ENCODE measurements around the gene FAM184A.

DNA sequence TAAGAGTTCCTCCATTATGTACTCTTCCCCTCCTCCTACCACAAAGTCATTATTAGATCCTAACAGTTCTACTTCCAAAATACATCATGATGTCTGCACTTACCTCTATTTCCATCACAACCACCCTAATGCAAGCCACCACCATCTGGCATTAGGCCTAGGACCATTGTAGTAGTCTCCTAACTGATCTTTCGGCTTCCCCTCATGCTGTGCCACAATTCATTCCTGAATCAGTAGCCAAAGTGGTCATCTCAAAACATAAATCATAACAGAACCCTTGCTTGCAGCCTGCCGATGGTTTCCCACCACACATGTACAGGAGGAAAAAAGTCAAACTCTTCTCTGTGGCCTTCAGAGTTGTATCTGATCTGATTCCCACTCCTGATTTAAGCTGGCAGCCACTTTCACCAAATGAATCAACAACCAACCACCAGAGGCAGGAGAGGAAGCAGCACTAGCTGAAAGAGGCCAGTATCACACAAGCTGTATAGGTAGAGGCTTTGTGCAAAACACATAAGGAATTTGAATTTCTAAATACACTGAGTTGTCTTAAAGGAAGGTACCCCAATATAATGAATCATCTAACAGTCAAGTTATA, 26.1 kb downstream of the FAM184A start:
- TF ChIP-seq, protein P1, sequence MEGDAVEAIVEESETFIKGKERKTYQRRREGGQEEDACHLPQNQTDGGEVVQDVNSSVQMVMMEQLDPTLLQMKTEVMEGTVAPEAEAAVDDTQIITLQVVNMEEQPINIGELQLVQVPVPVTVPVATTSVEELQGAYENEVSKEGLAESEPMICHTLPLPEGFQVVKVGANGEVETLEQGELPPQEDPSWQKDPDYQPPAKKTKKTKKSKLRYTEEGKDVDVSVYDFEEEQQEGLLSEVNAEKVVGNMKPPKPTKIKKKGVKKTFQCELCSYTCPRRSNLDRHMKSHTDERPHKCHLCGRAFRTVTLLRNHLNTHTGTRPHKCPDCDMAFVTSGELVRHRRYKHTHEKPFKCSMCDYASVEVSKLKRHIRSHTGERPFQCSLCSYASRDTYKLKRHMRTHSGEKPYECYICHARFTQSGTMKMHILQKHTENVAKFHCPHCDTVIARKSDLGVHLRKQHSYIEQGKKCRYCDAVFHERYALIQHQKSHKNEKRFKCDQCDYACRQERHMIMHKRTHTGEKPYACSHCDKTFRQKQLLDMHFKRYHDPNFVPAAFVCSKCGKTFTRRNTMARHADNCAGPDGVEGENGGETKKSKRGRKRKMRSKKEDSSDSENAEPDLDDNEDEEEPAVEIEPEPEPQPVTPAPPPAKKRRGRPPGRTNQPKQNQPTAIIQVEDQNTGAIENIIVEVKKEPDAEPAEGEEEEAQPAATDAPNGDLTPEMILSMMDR (conservative IDR thresholded peaks at IDR 0.05; ENCODE audit: low read length) = no peak
- no peak for TF ChIP-seq EZH2phosphoT487 (IDR thresholded peaks at IDR 0.05; ENCODE audit: borderline replicate concordance, low read depth, low read length)

All from OCI-LY7 (cell line).